Transverse colon (tissue), 4 donors: Measurements from ENCODE around the gene BAIAP2. TPM values are rescaled to one million over a fixed set of nuclear protein-coding genes. Genes with fewer than 3 reads are reported as not detected.

Experiments
- DNase-seq: peaks from one replicate; pipeline ENCODE4 v3.0.0-alpha.2; 2019
- H3K27ac ChIP-seq, 4 donors: fragments of 200-600 bp; sonication (generic); 2 replicates each; pipeline ENCODE4 v1.5.1; 2016 to 2018; ENCODE audit warnings: inconsistent platforms in 4 of 4
- H3K27me3 ChIP-seq: fragments of 200-600 bp; sonication (generic); 2 replicates; pipeline ENCODE4 v1.5.1; 2017; ENCODE audit warnings: inconsistent platforms
- H3K36me3 ChIP-seq, 4 donors: fragments of 200-600 bp; sonication (generic); 2 replicates each; pipeline ENCODE4 v1.5.1; 2017 to 2019; ENCODE audit warnings: inconsistent platforms in 4 of 4
- H3K4me1 ChIP-seq, 4 donors: fragments of 200-600 bp; sonication (generic); 2 replicates each; pipeline ENCODE4 v1.5.1; 2017 to 2020; ENCODE audit warnings: inconsistent platforms in 4 of 4
- H3K4me3 ChIP-seq, 4 donors: fragments of 200-600 bp; sonication (generic); 1 replicate in 1 of 4; 2 replicates in 3 of 4; pipeline versions ENCODE4 v1.5.1 to v1.6.1; 2017 to 2019; ENCODE audit warnings: inconsistent platforms in 4 of 4
- H3K9me3 ChIP-seq, 2 donors: fragments of 200-600 bp; sonication (generic); 2 replicates each; pipeline ENCODE4 v1.5.1; 2017 to 2019; ENCODE audit warnings: inconsistent platforms in 2 of 2
- EP300 ChIP-seq: sonication (generic); formaldehyde crosslinking; IDR thresholded peaks from one replicate; pipeline ENCODE4 v1.6.1; 2017; ENCODE audit warnings: antibody characterized with exemption, low read depth
- POLR2A ChIP-seq: fragments of 450-650 bp; IDR thresholded peaks from one replicate; pipeline ENCODE4 v1.6.1; 2016; ENCODE audit warnings: antibody characterized with exemption, mild to moderate bottlenecking, moderate library complexity
- POLR2AphosphoS5 ChIP-seq, 3 donors: sonication (generic); formaldehyde crosslinking; IDR thresholded peaks; one replicate each; pipeline ENCODE4 v1.6.1; 2016; ENCODE audit warnings: antibody characterized with exemption in 3 of 3
- WGBS, 2 donors: methylation state at CpG; one replicate each; pipeline ENCODE4 v1.1.5; 2018; ENCODE audit warnings: low coverage in 1 of 2; 5-methylcytosine and 5-hydroxymethylcytosine counted together
- in situ Hi-C, 4 donors: fragments of 200-750 bp; cut with MboI; loops; one replicate each; pipeline versions ENCODE4 v1.15.0 to v1.15.1; 2017; ENCODE audit warnings: low sequenced_read_pairs in 3 of 4, low pct_ligation_motif_present in 1 of 4, low pct_unique_long_range_greater_than_20kb in 1 of 4
- intact Hi-C: fragments of 100-400 bp; cut with DNase I; formaldehyde crosslinking; loops from one replicate; pipeline ENCODE4 v1.15.1; 2023; ENCODE audit warnings: low total_unique reads
- total RNA-seq, 4 donors: library from RNA; depleted of rRNA; stranded (reverse); fragments of >200 nt; gene quantifications; one replicate each; pipeline ENCODE4 v1.1.0, GENCODE V29; 2016
- TF ChIP-seq, protein P1 (sequence below), 5 experiments: fragments of 200-600 bp in 3 of 5; fragments of 450-650 bp in 2 of 5; sonication (generic) in 3 of 5; IDR thresholded peaks; 1 replicate in 2 of 5; 2 replicates in 3 of 5; pipeline ENCODE4 v1.5.1; 2016 to 2017; ENCODE audit warnings: antibody characterized with exemption in 5 of 5, inconsistent platforms in 3 of 5, mild to moderate bottlenecking in 2 of 5, moderate library complexity in 1 of 5

BAIAP2 gene
- total RNA-seq, 4 donors from 2014 or later = 11.7 to 62.1 (median 39.6) TPM

DNA sequence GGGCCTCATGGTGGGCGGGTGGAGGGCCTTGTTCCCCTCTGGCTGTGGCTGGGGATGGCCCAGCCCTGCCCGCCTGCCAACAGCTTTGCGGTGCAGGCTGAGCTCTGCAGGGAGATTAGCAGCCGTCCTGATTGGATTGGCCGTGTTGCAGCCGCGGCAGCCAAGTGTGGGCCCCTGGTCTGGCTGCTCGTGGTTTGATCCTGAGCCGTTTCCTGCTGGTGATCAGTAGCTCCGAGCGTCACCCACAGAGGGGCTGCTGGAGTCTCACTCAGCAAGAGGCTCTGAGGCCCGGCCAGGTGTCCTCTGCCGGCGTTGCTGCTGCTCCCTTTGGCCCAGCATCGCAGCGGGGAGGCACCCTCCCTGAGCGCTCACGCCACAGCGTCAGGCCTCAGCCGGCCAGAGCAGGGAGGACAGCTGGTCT, 32.5 kb downstream of the BAIAP2 start:
- H3K4me3 ChIP-seq = no peak overlapping the region
- H3K27ac ChIP-seq = no peak overlapping the region
- H3K9me3 ChIP-seq = no peaks in the 10 kb centered on the region
- no peaks in the 10 kb centered on the region for H3K36me3 ChIP-seq
- WGBS, 2 donors = 90% methylated on average over 19 of the region's 20 CpGs; no CpG with 5 or more reads in 1 of the 2 donors
- no peak for DNase-seq
- no peaks in the 10 kb centered on the region for H3K27me3 ChIP-seq
- in situ Hi-C loops = no loop called here
- TF ChIP-seq POLR2AphosphoS5 (IDR thresholded peaks at IDR 0.05) (no peak), EP300 (no peak), POLR2A (no peak)
- TF ChIP-seq, protein P1, sequence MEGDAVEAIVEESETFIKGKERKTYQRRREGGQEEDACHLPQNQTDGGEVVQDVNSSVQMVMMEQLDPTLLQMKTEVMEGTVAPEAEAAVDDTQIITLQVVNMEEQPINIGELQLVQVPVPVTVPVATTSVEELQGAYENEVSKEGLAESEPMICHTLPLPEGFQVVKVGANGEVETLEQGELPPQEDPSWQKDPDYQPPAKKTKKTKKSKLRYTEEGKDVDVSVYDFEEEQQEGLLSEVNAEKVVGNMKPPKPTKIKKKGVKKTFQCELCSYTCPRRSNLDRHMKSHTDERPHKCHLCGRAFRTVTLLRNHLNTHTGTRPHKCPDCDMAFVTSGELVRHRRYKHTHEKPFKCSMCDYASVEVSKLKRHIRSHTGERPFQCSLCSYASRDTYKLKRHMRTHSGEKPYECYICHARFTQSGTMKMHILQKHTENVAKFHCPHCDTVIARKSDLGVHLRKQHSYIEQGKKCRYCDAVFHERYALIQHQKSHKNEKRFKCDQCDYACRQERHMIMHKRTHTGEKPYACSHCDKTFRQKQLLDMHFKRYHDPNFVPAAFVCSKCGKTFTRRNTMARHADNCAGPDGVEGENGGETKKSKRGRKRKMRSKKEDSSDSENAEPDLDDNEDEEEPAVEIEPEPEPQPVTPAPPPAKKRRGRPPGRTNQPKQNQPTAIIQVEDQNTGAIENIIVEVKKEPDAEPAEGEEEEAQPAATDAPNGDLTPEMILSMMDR (IDR thresholded peaks at IDR 0.05) = no peak
- peaks cover 7 to 38% (median 35%) of the 10 kb centered on the region in 4 donors for H3K4me1 ChIP-seq
- intact Hi-C loops = no loop called here

DNA sequence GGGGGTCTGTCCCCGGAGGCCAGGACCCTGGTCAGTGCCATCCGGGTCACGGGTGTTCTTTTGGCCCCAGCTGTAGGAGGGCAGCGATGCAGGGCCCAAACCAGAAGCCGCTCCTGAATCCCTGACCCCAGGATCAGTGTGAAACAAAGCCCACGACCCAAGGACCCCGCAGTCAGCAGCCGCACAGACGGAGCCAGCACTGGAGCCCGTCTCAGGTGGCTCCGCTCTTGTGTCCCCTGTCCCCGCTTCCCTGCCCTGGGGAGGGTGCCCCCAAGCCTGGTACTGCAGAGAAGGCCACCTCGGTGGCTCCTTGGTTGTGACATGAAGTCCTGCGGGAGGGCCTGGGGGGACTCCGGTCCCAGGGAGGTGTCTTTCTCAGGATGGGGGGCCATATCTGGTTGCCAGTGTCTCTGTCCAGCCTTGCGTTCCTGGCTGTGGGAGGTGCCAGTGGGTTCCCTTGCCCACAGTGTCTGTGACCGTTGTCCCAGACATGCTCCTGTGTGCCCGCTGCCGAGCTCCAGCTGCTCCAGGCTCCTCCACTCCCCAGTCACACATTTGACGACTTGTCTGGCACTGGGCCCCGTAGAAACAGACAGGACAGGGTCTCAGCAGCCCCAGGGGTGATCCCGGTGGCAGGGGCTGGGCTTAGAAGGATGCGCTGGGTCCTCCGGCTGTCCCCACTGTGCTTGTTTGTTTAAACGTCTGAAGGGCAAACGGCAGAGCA, 33.6 kb downstream of the BAIAP2 start:
- in situ Hi-C loops (no loop called here), intact Hi-C loops (no loop called here)
- 91% methylated on average over 26 of the region's 26 CpGs; no CpG with 5 or more reads in 1 of the 2 donors for WGBS, 2 donors
- DNase-seq = no peak
- Histone ChIP-seq H3K9me3 (no peaks in the 10 kb centered on the region), H3K27ac (no peak overlapping the region), H3K36me3 (no peaks in the 10 kb centered on the region), H3K4me3 (no peak overlapping the region), H3K27me3 (no peaks in the 10 kb centered on the region), H3K4me1 (peaks cover 5 to 39% (median 33%) of the 10 kb centered on the region in 4 donors)
- no peak for TF ChIP-seq EP300
- TF ChIP-seq, protein P1 (IDR thresholded peaks at IDR 0.05) = no peak
- no peak for TF ChIP-seq POLR2A
- TF ChIP-seq POLR2AphosphoS5 (IDR thresholded peaks at IDR 0.05) = no peak

DNA sequence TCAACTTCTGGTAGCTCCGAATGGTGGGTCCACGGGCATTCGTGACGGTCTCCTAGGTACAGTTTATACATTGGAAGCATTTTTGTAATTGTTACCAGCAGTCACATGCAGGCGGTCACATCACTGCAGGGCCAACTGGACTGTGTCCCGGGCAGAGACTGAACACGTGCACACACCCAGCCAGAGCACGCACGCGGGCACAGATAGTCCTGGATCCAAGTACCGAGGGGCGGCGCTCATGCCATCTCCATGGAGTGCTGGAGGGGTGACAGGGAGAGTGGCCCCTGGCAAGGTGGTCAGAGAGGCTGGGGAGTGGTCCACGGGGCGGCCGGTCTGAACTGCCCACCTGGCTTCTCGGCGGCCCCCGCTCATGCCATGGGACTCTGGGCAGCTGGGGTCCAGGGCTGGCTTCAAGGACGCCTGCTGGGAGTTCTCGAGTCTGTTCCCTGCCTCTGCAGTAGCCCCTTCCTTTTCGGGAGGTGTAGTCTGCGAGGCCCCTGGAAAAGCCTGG, 34.2 kb downstream of the BAIAP2 start:
- DNase-seq = no peak
- TF ChIP-seq POLR2A = no peak
- TF ChIP-seq POLR2AphosphoS5 (IDR thresholded peaks at IDR 0.05) = no peak
- TF ChIP-seq, protein P1 (IDR thresholded peaks at IDR 0.05) = no peak
- TF ChIP-seq EP300 = no peak
- in situ Hi-C loops = no loop called here
- Histone ChIP-seq H3K27ac (no peak overlapping the region), H3K4me1 (peaks cover 0 to 33% (median 27%) of the 10 kb centered on the region in 4 donors), H3K27me3 (no peaks in the 10 kb centered on the region), H3K36me3 (no peaks in the 10 kb centered on the region), H3K4me3 (no peak overlapping the region), H3K9me3 (no peaks in the 10 kb centered on the region)
- WGBS, 2 donors = 74 to 89% methylated on average over 3 to 21 of the region's 23 CpGs
- intact Hi-C loops = no loop called here

DNA sequence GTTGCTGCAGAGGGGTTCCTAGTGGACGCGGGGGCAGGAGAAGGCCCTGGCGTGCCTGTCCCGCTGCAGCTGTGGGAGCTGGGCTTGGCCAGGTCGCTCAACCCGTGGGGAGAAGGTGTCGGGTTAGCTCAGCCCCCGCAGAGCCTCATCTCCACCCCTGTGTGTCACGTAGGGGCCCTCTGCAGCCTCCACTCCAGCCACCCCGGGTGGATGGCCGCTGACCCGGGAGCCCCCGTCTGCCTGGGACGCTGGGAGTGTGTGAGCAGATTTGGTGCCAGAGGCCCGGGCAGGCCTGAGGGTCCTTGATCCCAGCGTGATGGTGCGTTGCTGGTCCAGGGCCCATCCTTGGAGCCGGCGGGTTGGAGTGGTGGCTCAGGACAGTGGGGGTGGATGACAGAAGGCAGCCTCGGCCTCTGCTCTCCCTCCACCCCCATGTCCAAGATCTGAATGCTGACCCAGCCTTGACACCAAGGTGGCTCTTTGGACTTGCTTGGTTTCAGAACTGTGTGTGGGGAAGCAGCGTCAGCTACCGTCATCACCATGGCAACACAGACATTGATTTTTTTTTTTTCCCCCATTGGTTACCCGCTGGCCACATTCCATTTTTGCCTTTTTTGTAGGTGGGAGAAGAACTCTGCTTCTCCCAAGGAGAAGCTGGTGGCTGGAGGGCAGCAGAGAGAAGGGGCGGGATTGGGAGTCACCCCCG, 35.7 kb downstream of the BAIAP2 start:
- Histone ChIP-seq H3K27me3 (no peaks in the 10 kb centered on the region), H3K27ac (no peak overlapping the region), H3K4me3 (no peak overlapping the region), H3K4me1 (peaks cover 0 to 18% (median 13%) of the 10 kb centered on the region in 4 donors), H3K36me3 (no peaks in the 10 kb centered on the region), H3K9me3 (no peaks in the 10 kb centered on the region)
- in situ Hi-C loops = no loop called here
- no peak for DNase-seq
- TF ChIP-seq POLR2AphosphoS5 (IDR thresholded peaks at IDR 0.05) (no peak), POLR2A (no peak), EP300 (no peak)
- TF ChIP-seq, protein P1 (IDR thresholded peaks at IDR 0.05) = no peak
- intact Hi-C loops = no loop called here
- 81 to 88% methylated on average over 6 to 25 of the region's 25 CpGs for WGBS, 2 donors
